NCI-H2196 treated with DMSO at 0.1 percent for 48 hours (cell line): ENCODE results near the gene KRTAP12-1.
"Not testable (repeated sequence)": the region's sequence is repeated elsewhere in the genome, so short reads cannot be mapped to it uniquely, and the experiment has no call there.

Source experiments
- DNase-seq: peaks from one replicate; lab custom pipeline; 2025; ENCODE audit not compliant: unreplicated experiment; lab: John Stamatoyannopoulos, UW

KRTAP12-1 gene

GRCh38 chr21:44647222-44647552, 34.8 kb downstream of the KRTAP12-1 start:
- no peak for DNase-seq

DNA sequence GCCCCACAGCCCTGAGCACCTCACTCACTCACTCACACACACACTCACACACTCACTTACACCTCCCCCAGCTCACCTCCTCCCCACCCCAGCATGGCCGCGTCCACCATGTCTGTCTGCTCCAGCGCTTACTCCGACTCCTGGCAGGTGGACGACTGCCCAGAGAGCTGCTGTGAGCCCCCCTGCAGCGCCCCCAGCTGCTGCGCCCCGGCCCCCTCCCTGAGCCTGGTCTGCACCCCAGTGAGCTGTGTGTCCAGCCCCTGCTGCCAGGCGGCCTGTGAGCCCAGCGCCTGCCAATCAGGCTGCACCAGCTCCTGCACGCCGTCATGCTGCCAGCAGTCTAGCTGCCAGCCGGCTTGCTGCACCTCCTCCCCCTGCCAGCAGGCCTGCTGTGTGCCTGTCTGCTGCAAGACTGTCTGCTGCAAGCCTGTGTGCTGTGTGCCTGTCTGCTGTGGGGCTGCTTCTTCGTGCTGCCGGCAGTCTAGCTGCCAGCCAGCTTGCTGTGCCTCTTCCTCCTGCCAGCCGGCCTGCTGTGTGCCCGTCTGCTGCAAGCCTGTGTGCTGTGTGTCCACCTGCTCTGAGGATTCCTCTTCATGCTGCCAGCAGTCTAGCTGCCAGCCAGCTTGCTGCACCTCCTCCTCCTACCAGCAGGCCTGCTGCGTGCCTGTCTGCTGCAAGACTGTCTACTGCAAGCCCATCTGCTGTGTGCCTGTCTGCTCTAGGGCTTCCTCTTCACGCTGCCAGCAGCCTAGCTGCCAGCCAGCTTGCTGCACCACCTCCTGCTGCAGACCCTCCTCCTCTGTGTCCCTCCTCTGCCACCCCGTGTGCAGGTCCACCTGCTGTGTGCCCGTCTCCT, 35.4 kb downstream of the KRTAP12-1 start, which contains the start of gene KRTAP10-11:
Gene KRTAP10-11, plus strand, starts transcription at position 49 of the 856 bp plus-strand sequence. Its CDS starts 45 bp downstream, at position 94.
- DNase-seq = not testable (repeated sequence)

GRCh38 chr21:44644878-44645277, 37.1 kb downstream of the KRTAP12-1 start:
- no peak for DNase-seq

GRCh38 chr21:44643741-44644310, 38.1 kb downstream of the KRTAP12-1 start:
- no peak for DNase-seq

DNA sequence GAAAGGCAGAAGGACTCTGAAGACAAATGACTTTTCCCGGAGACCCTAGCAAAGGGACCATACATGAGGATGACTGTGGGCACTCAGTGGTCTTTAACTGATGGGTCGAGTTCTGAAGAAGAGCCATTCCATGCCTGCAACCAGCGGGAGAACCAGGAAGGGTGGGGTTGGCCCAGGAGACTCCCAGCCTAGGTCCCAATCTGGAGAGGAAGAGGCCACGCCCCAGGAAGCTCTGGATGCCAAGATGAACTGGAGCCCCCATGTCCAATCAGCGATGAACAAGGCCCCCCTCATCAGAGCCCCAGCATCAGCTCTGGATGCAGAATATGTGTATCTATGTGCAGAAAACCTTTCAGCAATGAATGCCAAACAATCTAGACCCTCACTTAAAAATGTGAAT, 41.2 kb downstream of the KRTAP12-1 start:
- DNase-seq = no peak

DNA sequence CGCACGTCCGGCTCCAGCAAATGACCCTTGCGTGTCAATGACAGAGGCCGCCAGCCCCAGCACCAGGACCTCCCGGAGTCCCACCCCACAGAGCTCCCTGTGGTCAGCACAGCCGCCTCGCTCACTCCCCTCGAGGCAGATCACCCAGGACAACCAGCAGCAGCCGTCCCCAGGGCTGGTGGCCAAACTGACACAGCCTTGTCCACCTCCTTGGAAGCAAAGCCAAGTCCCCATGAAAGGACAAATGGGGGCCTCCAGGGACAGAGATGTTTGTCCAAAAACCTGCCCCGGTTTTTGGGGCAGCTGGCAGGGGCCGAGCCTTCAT, 42.7 kb downstream of the KRTAP12-1 start:
- no peak for DNase-seq

GRCh38 chr21:44638506-44639330, 43.2 kb downstream of the KRTAP12-1 start:
- not testable (repeated sequence) for DNase-seq

GRCh38 chr21:44637851-44638348, 44.1 kb downstream of the KRTAP12-1 start:
- not testable (repeated sequence) for DNase-seq

GRCh38 chr21:44637018-44637850, 44.7 kb downstream of the KRTAP12-1 start, which contains the start of gene KRTAP10-10:
Gene KRTAP10-10 (plus strand): TSS chr21:44637356. CDS start chr21:44637418, 62 bp downstream.
- no peak for DNase-seq

DNA sequence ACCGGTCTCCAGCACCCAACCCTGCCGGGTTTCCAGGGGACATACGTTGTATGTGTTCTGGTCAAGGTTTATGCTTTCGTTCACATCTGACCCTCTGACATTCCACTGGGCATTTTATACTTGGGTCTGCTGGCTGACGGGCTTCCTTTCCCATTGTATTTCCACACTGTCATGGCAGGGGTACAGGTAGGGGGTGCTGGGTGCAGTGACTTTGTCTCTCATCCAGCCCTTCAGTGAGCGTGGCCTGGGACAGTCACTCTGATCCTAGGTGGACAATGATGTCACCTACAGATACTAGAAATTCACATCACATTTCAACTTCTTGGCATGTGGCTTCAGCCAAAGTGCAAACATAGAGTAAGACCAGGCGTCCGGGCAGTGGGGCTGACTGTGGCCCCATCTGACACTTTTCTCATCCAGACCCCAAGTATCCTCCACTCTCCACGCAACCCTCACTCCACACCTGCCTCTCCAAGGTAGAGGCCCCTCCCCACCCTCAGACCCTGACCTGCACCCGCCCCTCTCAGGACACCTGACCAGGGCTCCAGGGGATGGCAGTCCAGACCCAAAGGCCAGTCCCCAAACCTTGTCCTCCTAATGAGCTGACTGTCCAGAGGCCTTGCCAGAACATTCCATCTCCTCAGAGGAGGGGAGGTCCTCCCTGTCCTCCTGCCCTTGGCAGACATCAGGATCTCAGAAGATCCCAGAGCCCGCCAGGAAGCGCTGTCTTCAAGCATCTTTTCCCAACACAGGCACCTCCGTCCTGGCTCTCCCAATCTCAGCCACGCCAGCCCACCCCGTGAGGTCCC, 45.5 kb downstream of the KRTAP12-1 start:
- DNase-seq = no peak

GRCh38 chr21:44632067-44632466, 49.9 kb downstream of the KRTAP12-1 start:
- no peak for DNase-seq
